Activated naive CD4-positive, alpha-beta T cell treated with anti-CD3 and anti-CD28 coated beads, Interleukin-2, amount 10 ng/mL, durations not matched to agents 7 days and 5 days (primary cell): ENCODE results near the gene FEM1A.
"Not testable (repeated sequence)": the region's sequence is repeated elsewhere in the genome, so short reads cannot be mapped to it uniquely, and the experiment has no call there.

Source experiments
- CTCF ChIA-PET: fragments of 350-600 bp; sonication (Branson Sonifier 250); formaldehyde crosslinking; loops from one replicate; lab custom pipeline; 2021; ENCODE audit warnings: antibody characterized with exemption; lab: Charles Lee
- DNase-seq: peaks from one replicate; pipeline ENCODE4 v3.0.0-alpha.2; 2020
- H3K27ac Mint-ChIP-seq: one replicate; pipeline ENCODE4 v1.8.0; 2021; ENCODE audit warnings: mild to moderate bottlenecking, moderate library complexity, mixed read lengths
- H3K27me3 Mint-ChIP-seq: one replicate; pipeline ENCODE4 v1.8.0; 2021; ENCODE audit warnings: mild to moderate bottlenecking, mixed read lengths
- H3K36me3 Mint-ChIP-seq: one replicate; pipeline ENCODE4 v1.8.0; 2021; ENCODE audit warnings: mixed read lengths
- H3K4me1 Mint-ChIP-seq: one replicate; pipeline ENCODE4 v1.8.0; 2021; ENCODE audit warnings: mixed read lengths
- H3K4me3 Mint-ChIP-seq: one replicate; pipeline ENCODE4 v1.8.0; 2021; ENCODE audit warnings: mild to moderate bottlenecking, moderate library complexity, mixed read lengths
- H3K9me3 Mint-ChIP-seq: one replicate; pipeline ENCODE4 v1.8.0; 2021; ENCODE audit warnings: mixed read lengths

FEM1A gene

DNA sequence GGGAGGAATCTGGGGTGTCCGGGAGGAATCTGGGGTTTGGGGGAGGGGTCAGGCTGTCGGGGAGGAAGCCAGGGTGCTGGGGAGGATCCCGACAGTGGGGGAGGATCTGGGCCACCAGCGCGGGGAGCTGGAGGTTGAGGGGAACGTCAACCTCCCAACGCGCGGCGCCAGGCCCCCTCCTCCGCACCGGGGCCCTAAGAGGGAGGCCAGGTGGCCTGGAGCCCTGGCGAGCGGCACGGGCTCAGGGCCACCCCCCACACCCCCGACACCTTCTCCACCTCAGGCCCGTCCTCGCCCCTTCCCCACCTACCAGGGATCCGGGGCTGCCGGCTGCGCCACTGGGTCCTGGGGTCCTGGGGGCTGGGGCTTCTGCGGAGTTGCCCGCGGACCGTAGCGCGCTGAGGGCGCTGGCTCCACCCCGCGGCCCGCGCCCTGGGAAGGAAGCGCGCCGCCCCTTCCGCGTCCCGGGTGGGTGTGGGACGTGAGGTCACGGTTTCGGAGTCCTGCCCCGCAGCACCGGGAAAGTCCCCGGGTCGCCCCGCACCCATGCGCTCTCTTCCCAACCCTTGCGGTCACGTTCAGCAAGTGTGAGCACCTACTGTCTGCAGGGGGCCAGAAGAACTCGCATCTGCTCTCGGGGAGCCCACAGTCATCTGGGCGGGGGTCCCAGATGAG is 39.9 kb downstream of the FEM1A start, which contains the start of gene TICAM1:
TICAM1 (minus strand) TSS at position 409 of the 675 bp plus-strand sequence. CDS start 13,335 bp downstream, outside the sequence.
- H3K4me3 Mint-ChIP-seq, result peak within 1 kb of the TSS; percentile 91
- peak; percentile 84 for DNase-seq
- H3K27ac Mint-ChIP-seq, result peak within 1 kb of the TSS; percentile 90
- CTCF ChIA-PET, result interaction anchor here (0.6 to 3.5 kb wide), 4 partner anchors 12 to 80 kb away, joined by 3 to 21 read pairs (median 4); no protein-coding TSS in a partner anchor
- no peaks in the 10 kb centered on the region for H3K9me3 Mint-ChIP-seq
- peaks cover 35% of the 10 kb centered on the region for H3K4me1 Mint-ChIP-seq
- H3K36me3 Mint-ChIP-seq, result peaks cover 10% of the 10 kb centered on the region
- H3K27me3 Mint-ChIP-seq, result peaks cover 4% of the 10 kb centered on the region

GRCh38 chr19:4831979-4832340 is 40.4 kb downstream of the FEM1A start:
- Mint-ChIP-seq H3K36me3 (peaks cover 10% of the 10 kb centered on the region), H3K4me1 (peaks cover 35% of the 10 kb centered on the region), H3K27ac (peak overlapping the region; percentile 68), H3K4me3 (peak overlapping the region; percentile 91)
- H3K27me3 Mint-ChIP-seq, H3K9me3 Mint-ChIP-seq, DNase-seq: not testable (repeated sequence)
- CTCF ChIA-PET, result interaction anchor here (0.6 to 3.5 kb wide), 2 partner anchors 22 to 24 kb away, joined by 3 to 21 read pairs; no protein-coding TSS in a partner anchor

- H3K4me1 Mint-ChIP-seq, result peaks cover 34% of the 10 kb centered on the region
- CTCF ChIA-PET, result no interaction called here
- H3K27ac Mint-ChIP-seq, result no peak overlapping the region
- peaks cover 4% of the 10 kb centered on the region for H3K27me3 Mint-ChIP-seq
- H3K4me3 Mint-ChIP-seq, result peak overlapping the region; percentile 91
- no peaks in the 10 kb centered on the region for H3K9me3 Mint-ChIP-seq
- H3K36me3 Mint-ChIP-seq, result peaks cover 10% of the 10 kb centered on the region
- DNase-seq, result no peak
Observed at GRCh38 chr19:4832776-4833175, 41.2 kb downstream of the FEM1A start.

DNA sequence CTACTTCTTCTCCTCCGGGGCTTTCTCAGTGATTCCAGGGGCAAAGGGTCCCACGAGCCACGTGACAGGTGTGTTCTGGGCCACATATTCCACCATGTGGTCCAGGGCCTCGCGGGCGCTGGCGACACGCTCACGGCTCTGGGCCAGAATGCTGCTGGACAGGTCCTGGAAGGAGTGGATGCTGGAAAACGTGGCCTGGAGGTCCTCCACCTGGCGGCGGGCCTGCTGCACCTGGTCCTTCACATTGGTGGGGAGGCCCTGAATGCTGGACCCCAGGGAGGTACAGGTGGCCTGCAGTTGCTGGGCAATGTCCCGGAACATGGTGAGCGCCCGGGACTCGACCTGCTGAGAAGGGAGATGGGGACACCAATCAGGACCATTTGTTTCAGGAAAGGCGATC is 47.7 kb downstream of the FEM1A start:
- Mint-ChIP-seq H3K27ac (no peak overlapping the region), H3K36me3 (peaks cover 13% of the 10 kb centered on the region), H3K4me3 (no peak overlapping the region), H3K27me3 (peaks cover 2% of the 10 kb centered on the region), H3K4me1 (peaks cover 7% of the 10 kb centered on the region), H3K9me3 (no peaks in the 10 kb centered on the region)
- no peak for DNase-seq
- CTCF ChIA-PET, result interaction anchor here (1.1 kb wide), 1 partner anchor 29 kb away, joined by 3 read pairs; no protein-coding TSS in a partner anchor

DNA sequence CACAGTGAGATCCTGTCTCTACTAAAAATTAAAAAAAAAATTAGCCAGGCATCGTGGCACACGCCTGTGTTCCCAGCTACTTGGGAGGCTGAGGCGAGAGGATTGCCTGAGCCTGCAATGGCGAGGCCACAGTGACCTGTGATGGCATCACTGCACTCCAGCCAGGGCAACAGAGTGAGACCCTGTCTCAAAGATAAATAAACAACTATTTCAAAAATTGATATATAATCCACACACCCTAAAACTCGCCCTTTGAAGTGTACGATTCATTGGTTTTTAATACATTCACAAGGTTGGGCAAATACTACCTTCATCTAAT is 52.1 kb downstream of the FEM1A start:
- DNase-seq, result no peak
- Mint-ChIP-seq H3K9me3 (no peaks in the 10 kb centered on the region), H3K36me3 (peaks cover 13% of the 10 kb centered on the region), H3K27ac (no peak overlapping the region), H3K27me3 (no peaks in the 10 kb centered on the region), H3K4me1 (peaks cover 7% of the 10 kb centered on the region), H3K4me3 (no peak overlapping the region)
- CTCF ChIA-PET, result interaction anchor here (1.6 kb wide), 1 partner anchor 33 kb away, joined by 3 read pairs; no protein-coding TSS in a partner anchor

DNA sequence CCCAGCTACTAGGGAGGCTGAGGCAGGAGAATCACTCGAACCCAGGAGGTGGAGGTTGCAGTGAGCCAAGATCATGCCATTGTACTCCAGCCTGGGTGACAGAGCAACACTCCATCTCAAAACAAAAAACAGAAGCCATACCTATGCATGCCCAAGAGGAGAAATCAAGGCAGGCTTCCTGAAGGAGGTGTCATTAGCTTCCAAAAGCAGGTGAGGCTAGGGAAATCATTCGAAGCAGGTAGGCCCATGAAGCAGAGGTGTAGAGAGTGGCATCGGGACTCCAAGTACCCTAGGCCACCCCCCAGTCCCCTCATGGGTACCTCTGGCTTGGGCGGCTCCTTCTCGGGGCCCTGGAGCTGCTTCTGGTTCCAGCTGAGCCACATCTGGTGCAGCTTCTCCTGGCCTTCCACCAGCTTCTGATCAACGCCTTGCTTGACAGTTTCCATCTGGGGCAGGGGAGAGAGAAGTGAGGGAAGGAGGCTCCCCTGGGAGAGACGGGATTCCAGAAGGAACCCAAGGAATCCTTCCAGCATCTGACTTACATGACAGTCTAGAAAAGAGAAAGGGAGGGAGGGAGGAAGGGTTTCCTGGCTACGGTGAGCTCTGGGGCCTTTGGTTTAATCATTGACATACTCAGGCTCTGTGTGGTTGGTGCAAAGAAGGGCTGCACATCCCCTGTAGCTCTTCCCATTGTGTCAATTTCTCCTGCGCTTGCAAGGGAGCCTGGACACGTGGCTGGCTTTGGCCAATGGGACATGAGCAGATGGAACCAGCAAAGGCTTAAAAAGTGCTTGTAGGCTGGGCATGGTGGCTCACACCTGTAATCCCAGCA is 53.0 kb downstream of the FEM1A start:
- Mint-ChIP-seq H3K27me3 (no peaks in the 10 kb centered on the region), H3K27ac (no peak overlapping the region), H3K9me3 (no peaks in the 10 kb centered on the region), H3K4me1 (peaks cover 7% of the 10 kb centered on the region), H3K36me3 (peaks cover 9% of the 10 kb centered on the region), H3K4me3 (no peak overlapping the region)
- DNase-seq, result no peak
- CTCF ChIA-PET, result interaction anchor here (1.2 to 1.6 kb wide), 2 partner anchors 34 to 36 kb away, joined by 3 to 4 read pairs; no protein-coding TSS in a partner anchor

- not testable (repeated sequence) for H3K9me3 Mint-ChIP-seq, H3K36me3 Mint-ChIP-seq, H3K4me1 Mint-ChIP-seq, H3K27ac Mint-ChIP-seq, H3K27me3 Mint-ChIP-seq, H3K4me3 Mint-ChIP-seq, DNase-seq
- CTCF ChIA-PET, result interaction anchor here (0.6 to 0.9 kb wide), 2 partner anchors 20 to 42 kb away, joined by 3 read pairs; no protein-coding TSS in a partner anchor
Observed at GRCh38 chr19:4845975-4846374, 54.4 kb downstream of the FEM1A start.

DNA sequence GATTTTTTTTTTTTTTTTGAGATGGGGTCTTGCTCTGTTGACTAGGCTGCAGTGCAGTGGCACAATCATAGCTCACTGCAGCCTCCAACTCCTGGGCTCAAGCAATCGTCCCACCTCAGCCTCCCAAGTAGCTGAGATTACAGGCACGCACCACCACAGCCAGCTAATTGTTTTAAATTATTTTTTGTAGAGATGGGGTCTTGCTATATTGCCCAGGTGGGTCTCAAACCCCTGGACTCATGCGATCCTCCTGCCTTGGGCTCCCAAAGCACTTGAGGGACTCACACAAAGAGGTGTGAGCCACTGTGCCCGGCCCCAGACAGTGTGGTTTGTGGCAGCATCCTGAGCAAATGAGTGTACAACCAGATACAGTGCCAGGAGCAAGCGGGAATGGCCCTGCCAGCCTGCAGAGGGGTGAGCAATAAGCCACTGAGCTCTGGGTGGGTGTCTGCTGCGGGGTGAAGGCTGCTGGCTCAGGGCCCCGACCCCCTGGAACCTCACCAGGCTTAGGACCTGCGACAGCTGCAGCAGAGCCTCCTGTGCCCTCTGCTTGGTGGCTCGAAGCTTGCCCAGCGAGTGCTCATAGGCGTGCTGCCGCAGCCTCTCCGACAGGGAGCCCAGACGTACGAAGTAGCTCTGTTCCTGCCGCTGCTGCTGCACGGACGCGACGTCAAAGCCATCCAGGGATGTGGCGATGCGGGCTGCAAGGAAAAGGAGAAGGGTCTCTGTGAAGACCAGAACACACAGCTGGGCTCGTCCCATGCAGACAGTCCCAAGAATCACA is 55.8 kb downstream of the FEM1A start:
- H3K9me3 Mint-ChIP-seq, result no peaks in the 10 kb centered on the region
- H3K36me3 Mint-ChIP-seq, result peaks cover 4% of the 10 kb centered on the region
- CTCF ChIA-PET, result interaction anchor here (9.3 kb wide), 1 partner anchor 39 kb away, joined by 141 read pairs; no protein-coding TSS in a partner anchor
- DNase-seq, result no peak
- no peak overlapping the region for H3K4me3 Mint-ChIP-seq
- no peaks in the 10 kb centered on the region for H3K27me3 Mint-ChIP-seq
- H3K27ac Mint-ChIP-seq, result no peak overlapping the region
- H3K4me1 Mint-ChIP-seq, result no peaks in the 10 kb centered on the region

GRCh38 chr19:4849019-4849418 is 57.5 kb downstream of the FEM1A start:
- no peak overlapping the region for H3K27ac Mint-ChIP-seq
- CTCF ChIA-PET, result interaction anchor here (9.3 kb wide), 1 partner anchor 40 kb away, joined by 141 read pairs; no protein-coding TSS in a partner anchor
- no peaks in the 10 kb centered on the region for H3K9me3 Mint-ChIP-seq

More at GRCh38 chr19:4849019-4849418, 57.5 kb downstream of the FEM1A start:
- Mint-ChIP-seq H3K4me3 (no peak overlapping the region), H3K4me1 (no peaks in the 10 kb centered on the region), H3K27me3 (no peaks in the 10 kb centered on the region), H3K36me3 (peaks cover 2% of the 10 kb centered on the region)
- DNase-seq, result no peak
